NCI-H1417 treated with DMSO at 0.1 percent for 48 hours (cell line): ENCODE results near the gene HTT.

Experiments used
- DNase-seq: peaks from one replicate; lab custom pipeline; 2025; lab: John Stamatoyannopoulos, UW

HTT gene

DNA sequence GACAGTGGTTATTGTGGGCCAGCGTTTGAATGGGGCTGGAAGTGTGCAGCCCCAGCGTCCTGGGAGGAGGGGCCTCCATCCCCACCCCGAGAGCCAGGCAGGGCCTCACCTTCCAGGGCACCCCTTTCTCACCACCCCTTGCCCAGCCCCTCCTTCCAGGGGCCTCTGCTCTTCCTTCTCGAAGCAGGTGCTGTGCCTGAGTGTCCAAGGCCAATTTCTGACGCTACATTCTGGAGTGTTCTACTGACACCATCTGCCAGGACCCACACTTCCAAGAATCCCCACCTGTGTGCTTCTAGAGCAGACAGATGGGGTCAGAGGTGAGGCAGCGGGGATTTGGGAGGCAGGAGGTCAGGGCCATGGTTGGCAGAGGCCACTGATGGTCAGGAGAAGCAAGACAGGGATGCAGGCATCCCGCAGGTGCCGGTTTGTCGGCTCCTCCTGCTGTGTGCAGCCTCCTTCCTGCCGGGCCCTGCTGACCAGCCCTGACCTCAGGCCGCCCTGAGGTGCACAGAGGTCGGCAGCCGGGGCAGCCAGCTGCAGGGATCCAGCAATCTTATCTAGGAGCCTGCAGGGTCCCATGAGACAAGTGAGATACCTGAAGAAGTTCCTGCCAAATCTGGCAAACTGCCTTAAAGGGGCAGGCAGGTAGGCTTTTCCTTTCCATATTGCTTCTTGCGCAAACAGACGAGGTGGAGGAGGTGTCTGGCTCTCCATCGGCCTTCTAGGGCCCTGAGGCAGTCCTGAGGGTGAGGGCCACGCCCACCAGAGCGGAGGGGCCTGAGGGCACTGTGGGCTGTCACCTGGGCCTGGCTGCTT, 193.3 kb downstream of the HTT start:
- no peak for DNase-seq

DNA sequence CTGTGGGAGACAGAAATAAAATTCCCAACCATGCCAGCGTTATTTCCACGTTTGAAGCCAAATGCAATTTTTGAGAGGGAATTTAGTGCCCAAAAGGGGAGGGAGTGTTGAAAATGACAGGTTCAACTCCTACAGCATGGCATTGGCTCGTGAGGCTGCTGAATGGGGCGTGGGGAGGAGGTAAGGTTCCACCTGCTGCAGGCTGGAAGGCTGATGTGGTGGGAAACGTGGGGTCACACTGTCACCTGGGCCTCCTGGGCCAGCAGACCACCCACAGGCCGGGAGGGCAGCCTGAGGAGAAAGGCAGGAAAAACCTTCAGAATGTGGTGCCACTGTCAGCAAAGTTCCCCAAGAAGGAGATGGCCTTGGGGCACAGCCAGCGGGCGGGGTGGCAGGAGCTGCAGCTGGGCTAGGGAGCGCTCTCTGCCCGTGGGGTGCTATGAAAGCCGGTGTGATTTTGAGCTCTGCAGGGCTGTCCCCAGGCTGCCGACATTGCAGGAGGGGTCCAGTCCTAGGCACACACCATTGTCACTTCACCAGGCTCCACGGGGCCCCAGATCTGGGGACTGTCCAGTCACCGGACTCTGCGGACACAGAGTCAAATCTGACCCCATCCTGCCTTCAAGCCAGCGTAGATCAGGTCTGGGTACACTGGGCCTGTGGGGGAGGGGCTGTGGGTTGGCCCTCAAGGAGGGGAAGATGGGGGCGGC, 194.1 kb downstream of the HTT start:
- no peak for DNase-seq

DNA sequence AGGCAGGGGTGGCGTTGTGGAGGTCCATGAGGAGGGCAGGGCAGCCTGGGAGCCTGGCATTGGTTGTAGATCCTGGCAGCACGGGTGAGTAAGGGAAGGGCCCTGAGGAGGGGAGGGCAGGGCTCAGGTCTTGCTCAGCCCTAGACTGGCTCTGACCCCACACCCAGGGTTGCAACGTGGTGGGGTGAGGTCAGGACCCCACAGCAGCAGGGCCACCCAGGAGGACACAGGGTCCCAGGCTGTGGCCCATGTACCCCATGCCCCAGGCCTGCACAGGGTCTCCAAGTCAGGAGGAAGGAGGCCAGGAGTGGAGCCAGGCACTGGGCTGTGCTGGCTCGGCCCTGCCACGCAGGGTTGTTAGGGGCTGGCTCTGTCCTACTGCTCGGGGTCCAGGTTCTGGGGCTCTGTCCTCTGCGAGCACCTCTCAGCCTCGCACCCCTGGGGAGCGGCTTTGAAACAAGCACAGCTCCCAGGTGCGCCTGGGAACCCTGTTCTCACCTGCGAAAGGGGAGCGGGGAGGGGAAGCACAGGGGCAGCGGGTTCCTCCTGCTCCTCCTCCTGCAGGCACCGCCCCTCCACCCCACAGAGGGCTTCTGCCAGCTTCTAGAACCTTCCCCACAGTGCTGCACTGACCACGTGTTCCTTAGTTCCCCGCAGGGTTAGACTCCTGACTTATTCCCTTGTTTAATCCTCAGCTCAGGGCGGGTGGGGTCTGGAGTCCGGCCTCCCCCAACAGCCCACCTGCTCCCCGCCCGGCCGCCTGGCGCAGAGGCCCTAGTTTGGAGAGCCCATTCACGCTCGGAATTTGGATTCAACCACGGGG, 194.8 kb downstream of the HTT start:
- no peak for DNase-seq

DNA sequence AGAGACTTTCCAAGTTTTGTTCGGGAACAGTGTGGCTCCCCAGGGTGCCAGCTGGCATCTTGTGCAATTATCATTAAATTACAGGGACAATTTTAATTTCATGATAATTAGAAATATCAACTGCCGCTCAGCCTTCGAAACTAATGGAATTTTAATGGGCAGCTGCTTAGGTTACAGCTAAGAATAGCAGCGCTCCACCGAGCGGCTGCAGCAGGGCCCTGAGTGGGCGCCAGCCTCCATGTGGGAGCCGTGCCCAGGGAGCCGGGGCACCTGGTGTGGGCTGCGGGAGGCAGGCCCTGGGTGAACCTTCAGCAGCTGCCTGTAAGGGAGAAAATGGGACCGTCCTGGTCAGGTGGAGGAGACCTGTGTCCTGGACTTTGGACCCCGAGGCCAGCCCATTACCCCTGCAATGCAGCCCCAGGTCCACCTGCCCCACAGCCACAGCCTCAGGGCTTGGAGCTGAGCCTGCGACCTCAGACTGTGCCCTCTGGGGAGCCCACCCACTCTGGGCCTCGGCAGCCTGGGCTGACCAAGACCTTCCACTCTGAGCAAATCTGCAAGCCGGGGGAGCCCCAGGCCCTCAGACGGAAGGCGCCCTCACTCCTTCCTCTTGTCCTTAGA, 195.6 kb downstream of the HTT start:
- no peak for DNase-seq

DNA sequence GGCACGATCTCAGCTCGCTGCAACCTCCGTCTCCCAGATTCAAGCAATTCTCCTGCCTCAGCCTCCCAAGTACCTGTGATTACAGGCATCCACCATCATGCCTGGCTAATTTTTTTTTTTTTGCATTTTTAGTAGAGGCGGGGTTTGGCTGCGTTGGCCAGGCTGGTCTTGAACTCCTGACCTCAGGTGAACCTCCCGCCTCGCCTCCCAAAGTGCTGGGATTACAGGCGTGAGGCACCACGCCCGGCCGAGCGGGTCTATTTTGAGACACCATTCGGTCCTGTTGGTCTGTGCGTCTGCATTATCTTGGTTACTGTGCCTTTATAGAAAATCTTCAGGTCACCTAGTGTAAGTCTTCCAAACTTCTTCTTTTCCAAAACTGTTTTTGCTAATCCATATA, 196.7 kb downstream of the HTT start:
- DNase-seq = no peak

DNA sequence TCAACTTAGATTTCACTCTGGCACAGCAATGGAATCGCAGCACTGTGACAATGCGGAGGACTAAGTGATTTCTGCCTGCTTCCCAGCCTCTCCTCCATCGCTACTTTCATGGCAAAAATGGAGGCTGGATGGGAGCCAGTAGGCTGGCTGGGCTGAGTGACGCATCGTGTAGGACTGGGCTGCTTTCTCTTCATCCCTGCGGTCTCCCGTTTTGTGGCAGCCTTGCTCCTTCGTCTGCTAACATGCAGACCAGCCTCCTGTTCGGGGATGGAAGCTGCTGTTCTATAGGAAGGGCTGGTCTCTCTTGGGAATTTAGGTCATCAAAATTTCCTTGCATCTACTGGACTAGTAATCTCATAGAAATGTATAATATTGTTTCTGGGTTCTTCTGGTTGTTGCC, 202.5 kb downstream of the HTT start:
- no peak for DNase-seq

DNA sequence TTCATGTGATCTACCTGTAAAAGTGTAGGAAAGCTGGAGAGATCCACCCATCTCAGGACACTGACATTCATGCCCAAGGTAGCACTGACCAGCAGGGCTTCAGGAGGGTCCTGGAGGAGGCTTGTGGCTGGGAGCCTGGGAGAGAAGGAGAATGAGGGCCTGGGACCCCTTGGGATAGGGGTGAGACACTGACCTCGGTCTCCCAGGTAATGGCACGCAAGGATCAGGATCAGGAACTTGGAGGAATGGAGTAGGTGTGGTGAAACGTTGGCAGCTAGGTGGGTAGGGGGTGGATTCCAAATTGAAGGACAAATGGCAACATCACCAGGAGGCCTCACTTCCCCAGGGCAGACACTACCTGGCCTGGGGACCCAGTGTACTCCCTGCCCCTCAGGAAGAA, 206.0 kb downstream of the HTT start:
- DNase-seq = no peak

DNA sequence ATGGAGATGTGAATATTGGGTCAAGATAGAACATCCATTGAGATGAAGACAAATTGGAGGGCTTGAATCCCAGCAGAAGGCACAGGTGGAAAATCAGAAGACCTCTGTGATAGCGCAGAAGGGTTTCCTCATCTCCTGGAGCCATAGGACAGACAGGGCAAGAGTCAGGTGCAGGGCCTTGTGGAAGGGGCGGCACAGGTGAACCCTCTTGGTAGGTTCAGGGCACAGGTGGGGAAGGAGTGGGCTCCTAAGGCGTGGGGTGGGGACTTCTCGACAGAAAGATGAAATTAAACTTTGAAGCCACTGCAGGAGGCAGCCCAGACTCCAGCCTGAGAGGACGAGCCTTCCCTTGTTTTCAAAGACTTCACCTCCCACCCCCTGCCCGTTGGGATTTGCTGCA, 209.0 kb downstream of the HTT start:
- no peak for DNase-seq

DNA sequence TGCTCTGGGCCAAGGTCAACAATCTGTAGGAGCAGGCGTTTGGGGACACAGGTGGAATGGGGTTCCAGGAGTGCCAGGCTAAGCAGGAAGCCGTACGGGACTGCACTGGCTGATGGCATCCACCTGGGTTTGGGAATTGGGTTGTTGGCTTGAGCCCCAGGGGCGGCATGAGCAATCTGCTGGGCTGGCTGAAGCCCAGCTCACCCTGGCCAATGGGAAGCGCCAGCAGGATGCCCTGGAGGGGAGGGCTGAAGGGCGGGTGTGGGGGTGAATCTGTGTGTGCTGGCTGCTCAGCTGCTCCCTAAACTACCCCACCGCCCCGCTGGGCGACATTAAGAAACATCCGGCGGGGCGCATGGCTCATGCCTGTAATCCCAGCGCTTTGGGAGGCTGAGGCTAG, 209.4 kb downstream of the HTT start:
- no peak for DNase-seq

DNA sequence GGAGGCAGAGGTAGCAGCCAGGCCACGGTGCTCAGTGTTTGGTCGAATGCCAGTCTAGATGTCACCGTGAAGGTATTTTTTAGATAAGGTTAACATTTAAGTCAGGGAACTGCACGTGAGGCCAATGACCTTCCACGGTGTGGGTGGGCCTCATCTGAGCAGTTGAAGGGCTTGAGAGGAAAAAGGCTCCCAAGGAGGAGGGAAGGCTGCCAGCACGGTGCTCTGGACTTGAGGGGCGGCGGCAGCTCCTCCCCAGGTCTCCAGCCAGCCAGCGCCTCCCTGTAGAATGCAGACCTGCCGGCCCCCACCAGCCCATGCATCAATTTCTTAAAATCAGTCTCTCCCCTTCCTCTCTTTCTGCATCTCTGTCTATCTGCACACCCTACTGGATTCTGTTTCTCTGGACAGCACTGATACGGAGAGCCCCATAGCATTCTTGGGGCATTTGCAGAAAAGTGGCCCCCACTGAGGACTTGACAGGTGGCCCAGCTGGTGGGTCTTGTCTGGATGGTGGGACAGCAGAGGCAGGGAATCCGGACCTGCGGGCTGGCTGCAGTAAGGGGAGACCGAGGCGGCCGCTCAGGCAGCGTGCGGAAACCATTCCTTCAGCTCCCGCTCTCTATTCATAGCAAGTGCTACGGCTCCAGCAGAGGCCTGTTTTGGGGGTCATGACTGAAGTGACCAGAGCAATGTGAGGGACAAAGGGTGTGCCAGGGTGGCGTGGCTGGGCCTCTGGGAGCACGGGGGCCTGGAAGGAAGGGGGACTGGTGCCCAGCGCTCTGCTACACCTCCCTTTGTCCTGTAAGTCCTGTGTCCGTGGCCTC, 210.5 kb downstream of the HTT start:
- DNase-seq = no peak

DNA sequence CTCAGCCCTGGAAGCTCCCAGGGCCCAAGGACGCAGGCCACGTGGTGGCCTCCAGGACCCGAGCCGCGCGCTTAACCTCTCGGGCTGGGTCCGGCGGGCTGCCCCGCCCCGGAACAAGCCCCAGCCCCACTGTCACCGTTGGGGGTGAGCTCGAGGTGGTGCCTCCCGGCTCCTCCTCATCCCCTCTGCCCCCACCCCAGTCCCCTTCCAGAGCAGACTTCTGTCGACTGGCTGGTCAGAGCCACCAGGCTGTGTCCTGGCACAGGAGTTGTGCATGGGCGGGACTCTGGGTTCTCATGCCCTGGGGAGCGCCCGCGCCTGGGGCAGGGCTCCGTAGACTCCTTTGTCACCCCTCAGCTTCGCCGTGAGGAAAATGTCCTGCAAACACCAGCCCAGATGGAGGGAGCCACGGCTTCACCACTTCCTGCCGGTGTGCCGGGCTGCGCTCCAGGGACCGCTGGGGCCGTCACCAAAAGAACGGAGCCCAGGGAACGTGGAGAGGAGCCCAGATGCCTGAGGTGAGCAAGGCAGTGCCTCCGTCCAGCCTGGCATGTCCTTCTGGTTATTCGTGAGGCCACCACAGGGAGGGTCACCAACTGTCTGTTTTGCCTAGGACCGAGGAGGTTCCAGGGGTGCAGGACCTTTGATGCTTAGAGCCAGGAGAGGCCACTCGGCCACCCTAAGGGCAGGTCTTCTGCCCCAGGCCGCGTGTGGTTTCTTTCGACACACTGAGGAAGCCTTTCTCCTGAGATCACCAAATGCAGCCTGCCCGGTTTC, 211.3 kb downstream of the HTT start:
- DNase-seq = no peak

DNA sequence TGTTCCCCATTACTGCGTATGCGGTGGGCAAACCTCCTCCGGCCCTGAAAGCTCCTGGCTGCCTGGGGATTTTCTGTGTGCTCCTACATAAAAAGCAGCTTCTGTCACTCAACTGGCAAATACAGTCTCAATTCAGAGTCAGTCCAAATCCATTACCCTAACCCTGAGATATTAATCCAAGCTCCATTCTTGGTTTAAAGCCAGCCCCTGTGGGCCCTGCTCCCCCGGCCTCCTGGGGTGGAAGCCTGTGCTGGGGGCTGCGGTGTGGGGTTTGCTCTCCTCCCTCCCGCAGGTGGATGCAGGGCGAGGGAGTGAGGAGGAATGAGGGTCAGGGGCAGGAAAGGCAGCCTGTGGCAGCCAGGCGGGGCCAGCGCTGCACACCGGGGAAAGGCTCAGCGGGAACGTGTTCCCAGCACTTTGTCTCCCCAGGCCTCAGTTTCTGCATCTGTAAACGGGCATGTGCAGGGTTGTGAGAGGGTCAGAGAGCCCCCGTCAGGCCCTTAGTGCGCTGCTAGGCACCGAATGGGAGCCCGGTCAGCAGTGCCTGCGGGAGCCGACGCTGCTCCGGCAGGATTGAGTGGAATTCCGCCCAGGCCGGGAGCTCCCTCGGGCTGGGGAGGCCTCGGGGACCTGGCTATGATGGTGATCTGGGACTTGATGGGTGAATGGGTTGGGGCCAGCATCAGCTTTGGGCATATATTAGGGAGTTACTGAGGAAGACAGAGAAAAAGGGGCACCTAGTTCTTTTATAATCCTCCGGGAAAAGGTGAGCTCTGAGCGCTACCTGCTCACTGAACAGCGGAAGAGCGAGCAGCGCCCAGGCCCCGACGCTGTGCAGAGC, 212.1 kb downstream of the HTT start:
- no peak for DNase-seq

DNA sequence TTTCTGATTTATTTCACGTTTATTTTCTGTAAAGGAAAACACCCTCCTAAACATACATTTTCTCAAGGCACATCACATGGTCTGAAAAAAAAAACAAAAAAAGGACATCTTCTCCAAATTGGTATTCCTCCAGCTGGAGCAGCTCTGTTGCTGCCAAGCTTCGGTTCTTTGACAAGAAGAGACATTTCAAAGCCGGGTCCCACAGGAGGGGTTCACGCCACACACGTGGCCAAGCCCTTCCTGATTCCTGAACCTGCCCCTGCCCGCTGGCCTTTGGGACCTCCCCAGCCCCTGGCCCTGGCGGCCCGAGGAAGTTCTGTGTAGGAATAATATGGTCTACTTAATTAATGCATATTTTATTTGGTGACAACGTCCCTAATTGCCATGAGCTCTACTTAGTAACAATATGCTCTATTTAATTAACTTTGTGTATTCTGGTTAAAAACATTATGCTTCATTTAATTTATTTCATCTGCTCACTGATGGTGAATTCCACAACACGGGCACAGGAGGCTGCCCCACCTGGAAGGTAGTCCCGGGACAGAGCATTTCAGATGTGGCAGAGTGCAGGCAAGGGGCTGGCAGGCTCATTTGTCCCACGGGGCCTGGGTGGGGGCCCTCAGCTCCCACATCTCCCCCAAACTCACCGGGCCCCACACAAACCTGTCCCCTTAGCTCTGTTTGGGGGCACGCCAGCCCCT, 212.9 kb downstream of the HTT start:
- DNase-seq = no peak

DNA sequence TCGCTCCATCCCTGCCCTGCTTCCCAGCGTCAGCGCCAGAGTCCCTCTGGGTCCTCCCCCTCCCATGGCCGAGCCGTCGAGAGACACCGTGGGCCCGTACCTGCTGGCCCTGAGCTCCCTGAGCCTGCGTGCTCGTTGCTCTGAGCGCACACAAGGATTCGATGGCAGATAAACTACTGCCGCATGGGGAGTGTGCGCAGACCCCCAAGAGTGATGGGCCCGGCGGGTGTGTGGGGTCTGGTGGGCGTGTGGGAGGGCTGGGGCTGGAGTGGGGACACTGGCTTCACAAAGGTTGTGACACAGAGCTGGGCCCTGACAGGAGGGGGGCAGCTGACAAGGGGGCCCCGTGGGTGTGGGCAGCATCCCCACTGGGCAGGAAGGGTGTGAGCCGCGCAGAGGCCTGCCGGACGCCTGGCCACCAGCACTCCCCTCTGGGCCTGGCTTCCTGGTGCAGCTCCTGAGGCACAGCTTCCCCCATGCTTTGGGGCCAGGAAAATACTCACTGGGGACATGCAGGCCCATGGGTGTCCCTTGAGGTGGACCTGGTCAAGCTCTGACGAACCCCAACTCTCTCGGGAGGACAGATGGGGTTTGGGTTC, 213.6 kb downstream of the HTT start:
- DNase-seq = no peak

DNA sequence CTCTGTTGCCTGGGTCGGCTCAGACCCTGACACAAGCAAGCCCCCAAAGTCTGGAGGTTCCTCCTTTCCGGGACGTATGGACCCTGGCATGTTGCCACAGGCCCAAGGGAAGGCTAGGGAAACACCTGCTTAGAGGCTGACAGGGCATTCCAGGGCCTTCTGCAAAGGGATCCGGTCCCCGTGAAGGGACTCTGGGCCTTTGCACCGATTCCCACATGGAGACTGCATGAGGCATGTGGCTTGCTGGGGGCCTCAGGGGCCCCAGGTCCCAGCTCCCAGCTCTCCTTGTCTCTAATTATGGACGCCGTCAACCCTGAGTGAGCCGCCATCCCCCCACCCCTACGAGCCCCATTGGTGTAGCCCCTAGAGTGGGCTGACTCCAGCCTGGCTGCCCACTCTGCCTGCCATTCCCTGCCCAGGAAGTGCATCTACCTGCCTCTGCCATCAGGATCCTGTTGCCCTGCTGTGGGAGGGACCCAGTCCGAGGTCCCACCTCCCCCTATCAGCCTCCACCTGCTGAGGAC, 214.2 kb downstream of the HTT start:
- DNase-seq = no peak

DNA sequence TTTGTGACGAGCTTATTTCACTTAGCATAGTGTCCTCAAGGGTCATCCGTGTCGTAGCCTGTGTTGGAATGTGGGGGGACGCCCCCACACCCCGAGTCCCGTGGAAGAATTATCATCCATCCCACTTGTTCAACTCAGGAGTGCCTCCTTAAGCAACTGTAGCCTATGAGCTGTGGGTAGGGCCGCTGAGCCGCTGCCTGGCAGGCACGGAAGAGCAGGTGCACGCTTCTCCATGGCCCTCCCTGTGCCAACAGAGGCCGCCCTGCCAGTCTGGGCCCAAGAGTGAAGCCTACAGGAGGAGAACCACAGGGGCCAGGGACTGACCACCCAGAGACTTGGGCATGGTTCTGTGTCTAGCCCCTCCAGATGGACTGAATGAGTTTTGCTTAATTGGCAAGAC, 216.0 kb downstream of the HTT start:
- DNase-seq = no peak

DNA sequence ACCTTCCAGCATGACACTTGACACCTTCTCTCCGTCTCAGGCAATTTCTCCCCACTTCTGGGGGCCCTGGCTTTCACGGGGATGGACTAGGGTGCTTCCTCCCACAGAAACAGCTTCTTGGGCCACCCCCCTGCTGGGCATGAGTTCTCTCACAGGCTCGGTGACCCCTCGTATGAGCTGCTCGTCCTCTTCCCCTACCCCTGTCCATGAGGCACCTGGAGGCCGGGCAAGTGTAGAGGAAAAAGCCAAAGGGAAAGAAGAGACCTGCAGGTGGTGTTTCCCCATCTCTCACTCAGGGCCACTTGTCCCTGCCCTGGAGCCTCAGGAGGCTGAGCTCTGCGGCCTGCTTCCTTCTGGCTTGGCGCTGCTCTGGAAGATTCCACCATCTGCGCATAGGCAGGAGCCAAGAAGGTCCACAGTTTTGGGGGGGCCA, 216.4 kb downstream of the HTT start:
- DNase-seq = no peak

DNA sequence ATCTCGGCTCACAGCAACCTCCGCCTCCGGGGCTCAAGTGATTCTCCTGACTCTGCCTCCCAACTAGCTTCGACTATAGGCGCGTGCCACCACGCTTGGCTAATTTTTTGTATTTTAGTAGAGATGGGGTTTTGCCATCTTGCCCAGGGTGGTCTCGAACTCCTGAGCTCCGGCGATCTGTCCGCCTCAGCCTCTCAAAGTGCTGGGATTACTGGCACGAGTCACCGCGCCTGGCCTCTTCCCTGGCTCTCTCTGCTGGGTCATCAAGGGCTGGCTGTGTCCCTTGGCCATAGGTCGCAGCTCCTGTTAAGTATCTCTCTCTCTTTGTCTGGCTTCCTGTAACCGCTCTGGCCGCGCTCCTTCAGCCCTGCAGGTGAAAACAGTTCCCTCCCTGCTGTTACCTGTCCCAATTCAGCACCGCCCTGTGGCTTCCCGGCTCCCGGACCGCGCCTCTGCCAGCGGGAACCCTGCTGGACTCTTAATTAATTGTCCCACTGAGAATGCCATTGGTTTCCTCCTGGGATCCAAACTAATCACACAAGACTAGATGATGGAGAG, 217.0 kb downstream of the HTT start:
- no peak for DNase-seq
